HCT116 (cell line): ENCODE data around the gene AP1M2. TPM values are rescaled to one million over a fixed set of nuclear protein-coding genes. Genes with fewer than 3 reads are reported as not detected.

Experiments used
- ATAC-seq: fragments of 200-7000 bp; cut with Tn5 transposase; 2 replicates; pipeline ENCODE4 v1.9.1; 2020; ENCODE audit warnings: mild to moderate bottlenecking, moderate library complexity
- BruUV-seq: library from RNA; stranded (reverse); fragments of 400-500 nt; replicated peaks from 2 replicates; lab custom pipeline; 2021; lab: Mats Ljungman, UMichigan
- CTCF ChIA-PET: fragments of 300-600 bp; sonication (Branson Sonifier 250); formaldehyde crosslinking; loops from one replicate; lab custom pipeline; 2021; ENCODE audit warnings: antibody characterized with exemption; lab: Charles Lee
- POLR2A ChIA-PET: fragments of 300-600, 350-600 bp; sonication (Branson Sonifier 250); formaldehyde crosslinking; loops from one replicate; lab custom pipeline; 2021; ENCODE audit warnings: antibody characterized with exemption; lab: Charles Lee
- RAD21 ChIA-PET, 2 experiments: fragments of 300-600 bp; sonication (Branson Sonifier 250); formaldehyde crosslinking; loops; one replicate each; lab custom pipeline; 2023; ENCODE audit warnings: low total read pairs in 2 of 2; ENCODE audit not compliant: uncharacterized antibody in 2 of 2, unreplicated experiment in 2 of 2, low non-redundant PET in 1 of 2; lab: Charles Lee
- DNase-seq: peaks from one replicate; pipeline ENCODE4 v3.0.0-alpha.2; 2010; ENCODE audit warnings: low read depth, low spot score
- H2AFZ ChIP-seq: fragments of 200-600 bp; shearing (Covaris generic), sonication (generic); 2 replicates; pipeline ENCODE4 v1.6.1; 2017; ENCODE audit warnings: low read depth, mixed run types, mixed read lengths, antibody characterized with exemption, low read length; ENCODE audit not compliant: poor library complexity, severe bottlenecking
- H3K27ac ChIP-seq: 2 replicates; pipeline ENCODE4 v1.5.1; 2012; ENCODE audit warnings: low read depth, low read length
- H3K27me3 ChIP-seq: fragments of 200-600 bp; sonication (generic); 2 replicates; pipeline ENCODE4 v1.6.1; 2016; ENCODE audit warnings: mixed run types, low read length, mixed read lengths; ENCODE audit not compliant: insufficient read depth
- H3K36me3 ChIP-seq, 2 experiments: fragments of 200-500 bp in 1 of 2; fragments of 200-600 bp in 1 of 2; sonication (Bioruptor generic) in 1 of 2; sonication (generic) in 1 of 2; 2 replicates each; pipeline versions ENCODE4 v1.5.1 to v1.6.1; 2014 to 2016; ENCODE audit warnings: low read length in 2 of 2, inconsistent platforms in 1 of 2, mixed read lengths in 1 of 2, mixed run types in 1 of 2; ENCODE audit not compliant: insufficient read depth in 2 of 2, control insufficient read depth in 1 of 2
- H3K4me1 ChIP-seq, 2 experiments: fragments of 200-600 bp in 1 of 2; sonication (generic) in 1 of 2; 2 replicates each; pipeline versions ENCODE4 v1.5.1 to v1.6.1; 2012 to 2017; ENCODE audit warnings: low read length in 2 of 2, inconsistent platforms in 1 of 2, mild to moderate bottlenecking in 1 of 2, mixed read lengths in 1 of 2, mixed run types in 1 of 2, moderate library complexity in 1 of 2; ENCODE audit not compliant: insufficient read depth in 2 of 2, control insufficient read depth in 1 of 2
- H3K4me2 ChIP-seq: fragments of 200-600 bp; sonication (generic); 2 replicates; pipeline ENCODE4 v1.6.1; 2017; ENCODE audit warnings: mixed run types, low read length, mixed read lengths
- H3K4me3 ChIP-seq, 2 experiments: fragments of 200-600 bp in 1 of 2; sonication (generic) in 1 of 2; replicated peaks in 1 of 2; 2 replicates each; pipeline ENCODE4 v1.5.1; 2011 to 2016; ENCODE audit warnings: low read length in 2 of 2, control low read depth in 1 of 2, low read depth in 1 of 2, mild to moderate bottlenecking in 1 of 2, mixed read lengths in 1 of 2, mixed run types in 1 of 2
- H3K79me2 ChIP-seq: fragments of 200-600 bp; sonication (generic); 2 replicates; pipeline ENCODE4 v1.6.1; 2017; ENCODE audit warnings: mild to moderate bottlenecking, mixed run types, low read length, moderate library complexity, mixed read lengths; ENCODE audit not compliant: insufficient read depth
- H3K9ac ChIP-seq: fragments of 200-600 bp; sonication (generic); 2 replicates; pipeline ENCODE4 v1.6.1; 2016; ENCODE audit warnings: low read length, mixed read lengths
- H3K9me2 ChIP-seq: fragments of 200-600 bp; sonication (generic), shearing (Covaris generic); 2 replicates; pipeline ENCODE4 v1.6.1; 2017; ENCODE audit warnings: mixed run types, mild to moderate bottlenecking, moderate library complexity; ENCODE audit not compliant: insufficient read depth
- H3K9me3 ChIP-seq, 2 experiments: fragments of 200-500 bp in 1 of 2; fragments of 200-600 bp in 1 of 2; sonication (Bioruptor generic) in 1 of 2; sonication (generic) in 1 of 2; 2 replicates each; pipeline ENCODE4 v1.6.1; 2014 to 2017; ENCODE audit warnings: low read length in 2 of 2, mixed read lengths in 2 of 2, inconsistent platforms in 1 of 2, low read depth in 1 of 2, mild to moderate bottlenecking in 1 of 2, mixed run types in 1 of 2, moderate library complexity in 1 of 2; ENCODE audit not compliant: control insufficient read depth in 1 of 2, insufficient read depth in 1 of 2
- H4K20me1 ChIP-seq: fragments of 200-600 bp; sonication (generic), shearing (Covaris generic); 2 replicates; pipeline ENCODE4 v1.6.1; 2017; ENCODE audit warnings: mixed run types, mild to moderate bottlenecking, moderate library complexity; ENCODE audit not compliant: insufficient read depth
- CEBPB ChIP-seq: IDR thresholded peaks from 2 replicates; pipeline ENCODE4 v1.6.1; 2012; ENCODE audit warnings: low read depth
- EGR1 ChIP-seq: IDR thresholded peaks from 2 replicates; pipeline ENCODE4 v1.6.1; 2012; ENCODE audit warnings: low read depth
- FOSL1 ChIP-seq: IDR thresholded peaks from 2 replicates; pipeline ENCODE4 v1.6.1; 2012; ENCODE audit warnings: low read depth
- JUND ChIP-seq: IDR thresholded peaks from 2 replicates; pipeline ENCODE4 v1.6.1; 2012
- TCF7L2 ChIP-seq: IDR thresholded peaks from 2 replicates; pipeline ENCODE4 v1.7.0; 2011; ENCODE audit warnings: borderline replicate concordance, inconsistent platforms; ENCODE audit not compliant: insufficient read depth, insufficient read length; ENCODE audit errors: extremely low read depth
- ZNF274 ChIP-seq: fragments of 200-500 bp; sonication (Bioruptor generic); IDR thresholded peaks from 2 replicates; pipeline ENCODE4 v1.6.1; 2014; ENCODE audit warnings: mild to moderate bottlenecking, low read depth, low read length, inconsistent platforms
- intact Hi-C: fragments of 100-400 bp; cut with micrococcal nuclease; formaldehyde crosslinking; loops from 2 replicates; pipeline ENCODE4 v1.10.0; 2022
- total RNA-seq: library from RNA; stranded (reverse); gene quantifications from one replicate; pipeline ENCODE4 v1.2.1, GENCODE V29; 2021; ENCODE audit not compliant: unreplicated experiment
- TF ChIP-seq, protein P1 (sequence below): IDR thresholded peaks from 2 replicates; pipeline ENCODE4 v1.6.1; 2012; ENCODE audit warnings: low read depth

Gene AP1M2
- total RNA-seq, 1 experiment from 2014 or later = 111 TPM

DNA sequence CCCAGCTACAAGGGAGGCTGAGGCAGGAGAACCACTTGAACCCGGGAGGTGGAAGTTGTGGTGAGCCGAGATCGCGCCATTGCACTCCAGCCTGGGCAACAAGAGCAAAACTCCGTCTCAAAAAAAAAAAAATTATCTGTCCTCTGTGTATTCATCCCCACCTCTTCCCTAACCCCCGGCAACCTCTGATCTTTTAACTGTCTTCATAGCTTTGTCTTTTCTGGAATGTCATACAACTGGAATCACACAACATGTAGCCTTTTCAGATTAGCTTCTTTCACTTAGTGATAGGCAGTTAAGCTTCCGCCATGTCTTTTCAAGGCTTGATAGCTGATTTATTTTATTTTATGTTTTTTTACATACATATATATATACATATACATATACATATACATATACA lies 61.5 kb downstream of the AP1M2 start:
- H3K9me3 ChIP-seq = no peaks in the 10 kb centered on the region

More for the DNA sequence above, 61.5 kb downstream of the AP1M2 start:
- Histone ChIP-seq H3K9me2 (no peaks in the 10 kb centered on the region), H3K9ac (no peak overlapping the region), H3K79me2 (no peaks in the 10 kb centered on the region), H3K27ac (no peak overlapping the region), H3K4me2 (no peak overlapping the region)
- ChIA-PET RAD21 (no interaction called here), POLR2A (no interaction called here), CTCF (interaction anchor here (0.6 kb wide), 1 partner anchor 23 kb away, joined by 3 read pairs; the partner anchor contains the start of gene KEAP1)
- TF ChIP-seq FOSL1 (no peak), EGR1 (no peak), ZNF274 (no peak), TCF7L2 (no peak), JUND (no peak), CEBPB (no peak)
- TF ChIP-seq, protein P1, sequence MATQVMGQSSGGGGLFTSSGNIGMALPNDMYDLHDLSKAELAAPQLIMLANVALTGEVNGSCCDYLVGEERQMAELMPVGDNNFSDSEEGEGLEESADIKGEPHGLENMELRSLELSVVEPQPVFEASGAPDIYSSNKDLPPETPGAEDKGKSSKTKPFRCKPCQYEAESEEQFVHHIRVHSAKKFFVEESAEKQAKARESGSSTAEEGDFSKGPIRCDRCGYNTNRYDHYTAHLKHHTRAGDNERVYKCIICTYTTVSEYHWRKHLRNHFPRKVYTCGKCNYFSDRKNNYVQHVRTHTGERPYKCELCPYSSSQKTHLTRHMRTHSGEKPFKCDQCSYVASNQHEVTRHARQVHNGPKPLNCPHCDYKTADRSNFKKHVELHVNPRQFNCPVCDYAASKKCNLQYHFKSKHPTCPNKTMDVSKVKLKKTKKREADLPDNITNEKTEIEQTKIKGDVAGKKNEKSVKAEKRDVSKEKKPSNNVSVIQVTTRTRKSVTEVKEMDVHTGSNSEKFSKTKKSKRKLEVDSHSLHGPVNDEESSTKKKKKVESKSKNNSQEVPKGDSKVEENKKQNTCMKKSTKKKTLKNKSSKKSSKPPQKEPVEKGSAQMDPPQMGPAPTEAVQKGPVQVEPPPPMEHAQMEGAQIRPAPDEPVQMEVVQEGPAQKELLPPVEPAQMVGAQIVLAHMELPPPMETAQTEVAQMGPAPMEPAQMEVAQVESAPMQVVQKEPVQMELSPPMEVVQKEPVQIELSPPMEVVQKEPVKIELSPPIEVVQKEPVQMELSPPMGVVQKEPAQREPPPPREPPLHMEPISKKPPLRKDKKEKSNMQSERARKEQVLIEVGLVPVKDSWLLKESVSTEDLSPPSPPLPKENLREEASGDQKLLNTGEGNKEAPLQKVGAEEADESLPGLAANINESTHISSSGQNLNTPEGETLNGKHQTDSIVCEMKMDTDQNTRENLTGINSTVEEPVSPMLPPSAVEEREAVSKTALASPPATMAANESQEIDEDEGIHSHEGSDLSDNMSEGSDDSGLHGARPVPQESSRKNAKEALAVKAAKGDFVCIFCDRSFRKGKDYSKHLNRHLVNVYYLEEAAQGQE = no peak
- TF ChIP-seq, all 23 proteins: peak for 0
- Histone ChIP-seq H4K20me1 (no peaks in the 10 kb centered on the region), H3K4me3 (no peak overlapping the region), H2AFZ (no peak overlapping the region), H3K36me3 (no peaks in the 10 kb centered on the region), H3K4me1 (peaks cover 1 to 2% of the 10 kb centered on the region in 2 experiments; a peak in 2 of 4 replicates), H3K27me3 (no peaks in the 10 kb centered on the region)
- intact Hi-C loops = no loop called here
- DNase-seq (no peak), ATAC-seq (no peak)
- no TSS peak for BruUV-seq
